ENCODE results near the gene SFMBT2.

SFMBT2 gene

DNA sequence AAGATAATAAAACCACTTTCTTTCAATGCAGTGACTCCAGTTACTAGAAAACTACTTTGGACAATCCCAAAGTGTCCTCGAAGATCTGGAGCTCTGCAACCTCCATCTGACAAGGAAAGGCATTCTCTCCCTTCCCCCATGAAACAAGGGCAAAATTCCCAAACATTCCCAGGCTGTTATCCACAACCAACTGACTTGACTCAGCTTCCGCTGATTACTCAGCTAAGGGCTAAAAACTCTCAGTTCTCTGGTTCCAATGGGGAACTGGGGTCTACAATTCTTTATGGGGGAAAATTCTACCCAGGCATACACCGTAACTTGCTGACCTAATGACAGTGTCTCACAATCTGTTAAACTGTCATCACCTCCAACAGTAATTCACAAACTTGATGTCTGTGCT is 48.4 kb downstream of the SFMBT2 start:
- DNase-seq: no peak

DNA sequence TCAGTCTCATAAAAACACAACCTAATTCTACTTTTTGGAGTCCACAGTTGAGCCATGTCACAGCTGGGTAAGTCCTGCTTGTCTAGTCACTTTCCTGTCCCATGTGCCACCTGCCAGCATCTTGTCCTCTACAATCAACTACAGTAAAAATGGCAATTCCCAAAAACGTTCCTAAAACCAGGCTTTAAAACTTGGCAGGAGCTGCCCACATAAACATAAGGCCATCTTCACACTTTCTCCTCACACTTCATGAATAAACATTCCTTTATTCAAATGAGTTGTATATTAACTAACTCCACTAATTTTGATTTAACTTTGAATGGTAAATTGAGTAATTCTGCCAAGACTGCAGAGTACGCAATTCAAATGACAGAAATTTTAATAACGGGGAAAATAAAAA is 49.5 kb downstream of the SFMBT2 start:
- no peak for DNase-seq

- DNase-seq: no peak
Observed at GRCh38 chr10:7359954-7360353, 50.9 kb downstream of the SFMBT2 start.

- no peak for DNase-seq
Observed at GRCh38 chr10:7359356-7359755, 51.5 kb downstream of the SFMBT2 start.

GRCh38 chr10:7357193-7357592 is 53.6 kb downstream of the SFMBT2 start:
- DNase-seq: no peak

GRCh38 chr10:7354330-7355047 is 56.3 kb downstream of the SFMBT2 start:
- DNase-seq: no peak

- no peak for DNase-seq
Observed at GRCh38 chr10:7351894-7352293, 58.9 kb downstream of the SFMBT2 start.

DNA sequence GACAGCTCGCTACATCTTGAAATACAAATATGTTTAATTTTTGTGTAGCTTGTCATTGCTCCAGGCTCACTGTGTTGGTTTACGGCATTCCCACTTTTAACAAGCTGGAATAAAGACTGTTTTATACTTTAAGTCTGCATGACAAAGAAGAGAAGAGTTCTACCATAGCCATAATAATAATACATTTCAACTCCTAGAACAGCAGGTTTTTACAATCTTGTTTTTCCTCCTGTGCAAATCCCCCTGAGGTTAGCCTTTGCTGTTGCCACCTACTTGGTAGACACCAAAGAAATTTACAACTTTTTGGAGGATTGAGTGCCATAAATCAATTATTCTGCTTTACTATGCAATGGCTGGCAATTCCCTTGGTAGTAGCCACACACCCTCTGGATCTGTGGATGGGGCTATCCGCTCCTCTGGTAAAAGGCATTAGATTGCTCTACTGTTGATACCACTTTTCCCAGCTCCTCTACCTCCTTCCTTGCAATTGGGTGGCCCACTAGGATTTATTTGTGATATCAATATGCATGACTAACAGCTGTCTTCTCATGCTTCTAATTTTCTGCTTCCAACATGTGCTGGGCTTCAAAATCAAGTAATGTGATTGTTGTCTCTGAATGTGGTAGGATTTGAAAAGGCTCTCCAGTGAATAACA is 60.2 kb downstream of the SFMBT2 start:
- DNase-seq: no peak

GRCh38 chr10:7345717-7346116 is 65.1 kb downstream of the SFMBT2 start:
- no peak for DNase-seq

DNA sequence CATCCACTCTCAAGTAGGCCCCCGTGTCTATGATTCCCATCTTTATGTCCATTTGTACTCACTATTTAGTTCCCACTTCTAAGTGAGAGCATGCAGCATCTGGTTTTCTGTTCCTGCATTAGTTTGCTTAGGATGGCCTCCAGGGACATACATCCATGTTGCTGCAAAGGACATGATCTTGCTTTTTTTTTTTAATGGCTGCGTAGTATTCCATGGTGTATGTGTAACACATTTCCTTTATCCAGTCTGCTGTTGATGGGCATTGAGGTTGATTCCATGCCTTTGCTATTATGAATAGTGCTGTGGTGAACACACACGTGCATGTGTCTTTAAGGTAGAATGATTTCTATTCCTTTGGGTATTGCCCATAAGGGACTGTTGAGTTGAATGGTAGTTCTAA is 67.8 kb downstream of the SFMBT2 start:
- no peak for DNase-seq

GRCh38 chr10:7340179-7340874 is 70.5 kb downstream of the SFMBT2 start:
- no peak for DNase-seq

- DNase-seq: no peak
Observed at GRCh38 chr10:7339510-7339909, 71.3 kb downstream of the SFMBT2 start.

DNA sequence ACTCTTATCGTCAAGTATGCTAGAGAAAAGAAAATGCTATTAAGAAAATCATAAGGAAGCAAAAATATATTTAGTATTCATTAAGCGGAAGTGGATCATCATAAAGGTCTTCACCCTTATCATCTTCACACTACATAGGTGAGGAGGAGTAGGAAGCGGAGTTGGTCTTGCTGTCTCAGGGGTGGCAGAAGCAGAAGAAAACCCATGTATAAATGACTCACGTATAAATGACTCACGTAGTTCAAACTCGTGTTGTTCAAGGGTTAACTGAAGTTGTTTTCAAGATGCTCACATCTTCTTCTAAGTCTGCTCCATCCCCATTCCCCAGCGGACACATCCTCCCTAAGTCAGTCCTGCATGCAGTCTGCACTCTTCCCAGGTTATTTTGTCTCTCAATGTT is 72.4 kb downstream of the SFMBT2 start:
- no peak for DNase-seq

GRCh38 chr10:7337431-7338171 is 73.2 kb downstream of the SFMBT2 start:
- no peak for DNase-seq

- DNase-seq: no peak
Observed at GRCh38 chr10:7335977-7336376, 74.9 kb downstream of the SFMBT2 start.

GRCh38 chr10:7334642-7334964 is 76.2 kb downstream of the SFMBT2 start:
- DNase-seq: no peak

DNA sequence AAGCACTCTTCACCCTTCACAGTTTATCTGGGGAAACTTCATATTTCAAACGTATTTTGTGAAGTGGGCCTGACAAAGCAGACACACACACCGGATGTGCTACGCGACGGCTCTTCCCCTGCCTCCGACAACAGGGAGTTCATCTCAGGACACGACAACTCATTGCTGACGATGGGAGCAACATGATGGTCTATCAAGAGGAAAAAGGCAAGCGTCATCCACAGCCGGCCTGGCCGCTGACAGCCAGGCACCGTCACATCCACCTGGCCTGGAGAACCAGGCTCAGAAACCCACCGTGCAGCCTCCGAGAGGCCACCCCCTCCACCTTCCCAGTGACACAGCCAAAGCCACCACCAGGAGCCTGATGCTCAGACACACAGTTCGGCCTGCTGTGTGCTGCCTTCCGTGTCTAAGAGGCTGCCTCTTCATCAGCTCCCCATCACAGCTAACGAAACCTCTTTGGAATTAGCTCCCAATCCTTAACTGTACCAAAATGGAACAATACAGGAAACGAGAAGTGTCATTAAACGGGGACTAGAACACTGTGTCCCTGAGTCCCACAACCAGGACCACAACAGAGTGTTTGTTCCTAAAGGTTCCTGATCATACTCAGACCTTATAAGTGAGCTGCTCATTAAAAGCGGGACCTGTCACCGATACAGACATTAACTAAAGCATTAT is 76.7 kb downstream of the SFMBT2 start:
- DNase-seq: no peak

GRCh38 chr10:7329219-7329618 is 81.6 kb downstream of the SFMBT2 start:
- no peak for DNase-seq

DNA sequence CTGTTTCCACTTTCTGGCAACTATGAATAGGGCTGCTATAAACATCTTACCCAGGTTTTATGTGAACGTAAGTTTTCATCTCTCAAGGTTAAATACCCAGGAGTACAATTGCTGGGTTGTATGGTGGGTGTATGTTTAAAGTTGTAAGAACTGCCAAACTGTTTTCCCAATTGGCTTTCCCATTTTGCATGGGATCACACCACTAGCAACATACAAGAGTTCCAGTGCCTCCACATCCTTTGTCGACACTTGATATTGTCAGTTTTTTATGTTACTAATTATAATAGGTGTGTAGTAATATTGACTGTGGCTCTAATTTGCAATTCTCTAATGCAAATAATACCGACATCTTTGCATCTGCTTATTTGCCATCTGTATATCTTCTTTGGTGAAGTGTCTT is 82.9 kb downstream of the SFMBT2 start:
- DNase-seq: no peak

- no peak for DNase-seq
Observed at GRCh38 chr10:7322623-7323022, 88.2 kb downstream of the SFMBT2 start.

- DNase-seq: no peak
Observed at GRCh38 chr10:7320072-7320471, 90.8 kb downstream of the SFMBT2 start.

DNA sequence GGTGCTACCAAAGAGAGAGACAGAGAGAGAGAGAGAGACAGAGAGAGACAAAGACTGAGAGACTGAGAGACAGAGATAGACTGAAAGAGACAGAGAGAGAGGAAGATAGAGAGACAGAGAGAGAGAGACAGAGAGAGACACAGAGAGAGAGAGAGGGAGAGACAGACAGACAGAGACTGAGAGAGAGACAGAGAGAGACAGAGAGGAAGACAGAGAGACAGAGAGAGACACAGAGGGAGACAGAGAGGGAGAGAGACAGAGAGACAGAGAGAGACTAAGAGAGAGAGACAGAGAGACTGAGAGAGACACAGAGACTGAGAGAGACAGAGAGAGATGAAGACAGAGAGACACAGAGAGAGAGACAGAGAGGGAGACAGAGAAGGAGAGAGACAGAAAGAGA is 91.2 kb downstream of the SFMBT2 start:
- no peak for DNase-seq

- no peak for DNase-seq
Observed at GRCh38 chr10:7318836-7319235, 92.0 kb downstream of the SFMBT2 start.

Data from effector CD4-positive, alpha-beta T cell (primary cell).